Body of pancreas (tissue), 4 donors: ENCODE results near the gene P2RX6. TPM values are rescaled to one million over a fixed set of nuclear protein-coding genes. Genes with fewer than 3 reads are reported as not detected.

Experiments
- ATAC-seq: fragments of 150-250 bp; one replicate; pipeline ENCODE4 v1.9.1; 2016
- DNase-seq, 4 donors: peaks; one replicate each; pipeline ENCODE4 v3.0.0-alpha.2; 2019
- H3K27ac ChIP-seq, 4 donors: fragments of 200-600 bp; sonication (generic); 1 replicate in 3 of 4; 2 replicates in 1 of 4; pipeline versions ENCODE4 v1.5.1 to v1.6.1; 2016 to 2019; ENCODE audit warnings: mild to moderate bottlenecking in 1 of 4, mixed read lengths in 1 of 4, moderate library complexity in 1 of 4
- H3K27me3 ChIP-seq, 2 donors: fragments of 200-600 bp; sonication (generic); one replicate each; pipeline ENCODE4 v1.6.0; 2016; ENCODE audit warnings: mild to moderate bottlenecking in 1 of 2
- H3K36me3 ChIP-seq, 2 donors: fragments of 200-600 bp; sonication (generic); replicated peaks in 1 of 2; 2 replicates each; pipeline ENCODE4 v1.5.1; 2016; ENCODE audit warnings: low read depth in 2 of 2; ENCODE audit not compliant: insufficient read depth in 1 of 2
- H3K4me1 ChIP-seq: fragments of 200-600 bp; sonication (generic); one replicate; pipeline ENCODE4 v1.6.0; 2016
- H3K4me3 ChIP-seq, 2 donors: fragments of 200-600 bp; sonication (generic); 1 replicate in 1 of 2; 2 replicates in 1 of 2; pipeline ENCODE4 v1.5.1; 2016 to 2019
- H3K9me3 ChIP-seq, 3 donors: fragments of 200-600 bp; sonication (generic); 1 replicate in 2 of 3; 2 replicates in 1 of 3; pipeline ENCODE4 v1.5.1; 2016
- POLR2A ChIP-seq, 3 donors: fragments of 450-650 bp; IDR thresholded peaks; one replicate each; pipeline ENCODE4 v1.6.1; 2016; ENCODE audit warnings: antibody characterized with exemption in 3 of 3, mild to moderate bottlenecking in 2 of 3
- WGBS, 2 donors: methylation state at CpG; one replicate each; pipeline ENCODE4 v1.1.5; 2017; 5-methylcytosine and 5-hydroxymethylcytosine counted together
- intact Hi-C: fragments of 100-400 bp; cut with DNase I; formaldehyde crosslinking; loops from one replicate; pipeline ENCODE4 v1.15.1; 2023
- total RNA-seq, 2 donors: library from RNA; depleted of rRNA; stranded (reverse); fragments of >200 nt; gene quantifications; one replicate each; pipeline ENCODE4 v1.1.0, GENCODE V29; 2016
- TF ChIP-seq, protein P1 (sequence below), 7 experiments: fragments of 450-650 bp in 4 of 7; fragments of 200-600 bp in 3 of 7; sonication (generic) in 3 of 7; IDR thresholded peaks; one replicate each; pipeline ENCODE4 v1.5.1; 2016 to 2019; ENCODE audit warnings: antibody characterized with exemption in 7 of 7

The P2RX6 gene
- total RNA-seq, 2 donors from 2014 or later, result not detected

DNA sequence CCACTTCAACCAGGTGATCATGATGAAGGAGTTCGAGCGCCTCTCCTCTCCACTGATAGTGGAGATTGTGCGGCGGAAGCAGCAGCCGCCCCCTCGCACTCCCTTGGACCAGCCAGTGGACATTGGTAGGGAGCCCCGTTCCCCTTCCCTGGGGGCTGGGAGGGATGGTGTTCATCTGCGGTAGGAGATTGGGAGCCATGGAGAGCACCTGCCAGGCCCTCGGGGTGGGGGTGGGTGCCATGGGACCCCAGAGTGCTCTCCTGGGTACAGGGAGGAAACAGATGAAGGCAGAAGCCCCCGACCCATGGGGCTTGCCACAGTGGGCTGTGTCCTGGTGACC lies 20.1 kb upstream of the P2RX6 start:
- H3K4me1 ChIP-seq, result peaks cover 5% of the 10 kb centered on the region
- DNase-seq (no peak), ATAC-seq (no peak)
- TF ChIP-seq, protein P1, sequence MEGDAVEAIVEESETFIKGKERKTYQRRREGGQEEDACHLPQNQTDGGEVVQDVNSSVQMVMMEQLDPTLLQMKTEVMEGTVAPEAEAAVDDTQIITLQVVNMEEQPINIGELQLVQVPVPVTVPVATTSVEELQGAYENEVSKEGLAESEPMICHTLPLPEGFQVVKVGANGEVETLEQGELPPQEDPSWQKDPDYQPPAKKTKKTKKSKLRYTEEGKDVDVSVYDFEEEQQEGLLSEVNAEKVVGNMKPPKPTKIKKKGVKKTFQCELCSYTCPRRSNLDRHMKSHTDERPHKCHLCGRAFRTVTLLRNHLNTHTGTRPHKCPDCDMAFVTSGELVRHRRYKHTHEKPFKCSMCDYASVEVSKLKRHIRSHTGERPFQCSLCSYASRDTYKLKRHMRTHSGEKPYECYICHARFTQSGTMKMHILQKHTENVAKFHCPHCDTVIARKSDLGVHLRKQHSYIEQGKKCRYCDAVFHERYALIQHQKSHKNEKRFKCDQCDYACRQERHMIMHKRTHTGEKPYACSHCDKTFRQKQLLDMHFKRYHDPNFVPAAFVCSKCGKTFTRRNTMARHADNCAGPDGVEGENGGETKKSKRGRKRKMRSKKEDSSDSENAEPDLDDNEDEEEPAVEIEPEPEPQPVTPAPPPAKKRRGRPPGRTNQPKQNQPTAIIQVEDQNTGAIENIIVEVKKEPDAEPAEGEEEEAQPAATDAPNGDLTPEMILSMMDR (IDR thresholded peaks at IDR 0.05), result no peak
- TF ChIP-seq POLR2A (IDR thresholded peaks at IDR 0.05), result no peak
- H3K27ac ChIP-seq, result no peak overlapping the region
- intact Hi-C loops, result no loop called here
- H3K27me3 ChIP-seq, result no peaks in the 10 kb centered on the region
- no peak overlapping the region for H3K4me3 ChIP-seq
- no peaks in the 10 kb centered on the region for H3K9me3 ChIP-seq
- 86 to 93% methylated on average over 3 to 10 of the region's 10 CpGs for WGBS, 2 donors
- H3K36me3 ChIP-seq, result peaks cover 11% of the 10 kb centered on the region in 2 donors

GRCh38 chr22:20995329-20996030 lies 19.5 kb upstream of the P2RX6 start:
- H3K36me3 ChIP-seq, result peaks cover 11% of the 10 kb centered on the region in 2 donors
- intact Hi-C loops, result no loop called here

GRCh38 chr22:20996031-20996410 lies 18.9 kb upstream of the P2RX6 start:
- ATAC-seq (no peak), DNase-seq (no peak)
- no peak overlapping the region for H3K27ac ChIP-seq
- no peaks in the 10 kb centered on the region for H3K27me3 ChIP-seq
- 83 to 96% methylated on average over 1 to 10 of the region's 10 CpGs for WGBS, 2 donors
- H3K36me3 ChIP-seq, result peaks cover 11% of the 10 kb centered on the region in 2 donors
- H3K9me3 ChIP-seq, result no peaks in the 10 kb centered on the region
- TF ChIP-seq POLR2A (IDR thresholded peaks at IDR 0.05), result peak in 1 of 3 donors; percentile 1
- TF ChIP-seq, protein P1 (IDR thresholded peaks at IDR 0.05), result no peak
- H3K4me1 ChIP-seq, result peaks cover 16% of the 10 kb centered on the region
- H3K4me3 ChIP-seq, result no peak overlapping the region
- intact Hi-C loops, result no loop called here

More at GRCh38 chr22:20995329-20996030, 19.5 kb upstream of the P2RX6 start:
- no peak overlapping the region for H3K27ac ChIP-seq
- no peaks in the 10 kb centered on the region for H3K27me3 ChIP-seq
- DNase-seq (no peak), ATAC-seq (no peak)
- no peak for TF ChIP-seq POLR2A (IDR thresholded peaks at IDR 0.05)
- TF ChIP-seq, protein P1 (IDR thresholded peaks at IDR 0.05), result no peak
- no peak overlapping the region for H3K4me3 ChIP-seq
- H3K4me1 ChIP-seq, result peaks cover 11% of the 10 kb centered on the region
- H3K9me3 ChIP-seq, result no peaks in the 10 kb centered on the region
- WGBS, 2 donors, result 85 to 94% methylated on average over 9 to 23 of the region's 23 CpGs

- peaks cover 21% of the 10 kb centered on the region for H3K4me1 ChIP-seq
- TF ChIP-seq, protein P1 (IDR thresholded peaks at IDR 0.05), result no peak
- TF ChIP-seq POLR2A (IDR thresholded peaks at IDR 0.05), result no peak
- no peaks in the 10 kb centered on the region for H3K27me3 ChIP-seq
- ATAC-seq (no peak), DNase-seq (no peak)
- H3K36me3 ChIP-seq, result peaks cover 11% of the 10 kb centered on the region in 2 donors
- 89 to 93% methylated on average over 6 to 24 of the region's 27 CpGs for WGBS, 2 donors
- H3K4me3 ChIP-seq, result no peak overlapping the region
- intact Hi-C loops, result no loop called here
- no peak overlapping the region for H3K27ac ChIP-seq
- no peaks in the 10 kb centered on the region for H3K9me3 ChIP-seq
Measured at GRCh38 chr22:20996598-20997535, 18.1 kb upstream of the P2RX6 start.
